ENCODE measurements around the gene HDDC2.

The HDDC2 gene

GRCh38 chr6:125232466-125232865 is 69.3 kb downstream of the HDDC2 start:
- 100% methylated on average over 1 of the region's 1 CpG for WGBS
- 0 out of 2 replicates have a peak, but pooled peaks cover 4% of the 10 kb centered on the region for H3K4me1 ChIP-seq (ENCODE audit: insufficient read depth, low read length)
- H3K4me3 ChIP-seq (ENCODE audit: low read length): no peak overlapping the region
- H3K27ac ChIP-seq (ENCODE audit: low read depth, low read length): no peak overlapping the region
- H3K27me3 ChIP-seq (ENCODE audit: insufficient read depth, low read length): no peaks in the 10 kb centered on the region
- H3K9ac ChIP-seq (ENCODE audit: low read depth, low read length): no peak overlapping the region
- no peaks in the 10 kb centered on the region for H3K36me3 ChIP-seq (ENCODE audit: insufficient read depth, low read length)
- H3K9me3 ChIP-seq (ENCODE audit: insufficient read depth, low read depth, low read length): no peaks in the 10 kb centered on the region

GRCh38 chr6:125231574-125232343 is 70.0 kb downstream of the HDDC2 start:
- Histone ChIP-seq H3K9me3 (ENCODE audit: insufficient read depth, low read depth, low read length) (no peaks in the 10 kb centered on the region), H3K36me3 (ENCODE audit: insufficient read depth, low read length) (no peaks in the 10 kb centered on the region)
- 88% methylated on average over 7 of the region's 7 CpGs for WGBS

GRCh38 chr6:125231133-125231532 is 70.6 kb downstream of the HDDC2 start:
- H3K9me3 ChIP-seq (ENCODE audit: insufficient read depth, low read depth, low read length): no peaks in the 10 kb centered on the region
- H3K4me1 ChIP-seq (ENCODE audit: insufficient read depth, low read length): 0 out of 2 replicates have a peak, but pooled peaks cover 4% of the 10 kb centered on the region
- no peak overlapping the region for H3K27ac ChIP-seq (ENCODE audit: low read depth, low read length)
- H3K27me3 ChIP-seq (ENCODE audit: insufficient read depth, low read length): no peaks in the 10 kb centered on the region
- no peaks in the 10 kb centered on the region for H3K36me3 ChIP-seq (ENCODE audit: insufficient read depth, low read length)
- no peak overlapping the region for H3K4me3 ChIP-seq (ENCODE audit: low read length)
- H3K9ac ChIP-seq (ENCODE audit: low read depth, low read length): no peak overlapping the region
- WGBS: 80% methylated on average over 1 of the region's 1 CpG

More at GRCh38 chr6:125231574-125232343, 70.0 kb downstream of the HDDC2 start:
- H3K9ac ChIP-seq (ENCODE audit: low read depth, low read length): no peak overlapping the region
- no peak overlapping the region for H3K27ac ChIP-seq (ENCODE audit: low read depth, low read length)
- no peaks in the 10 kb centered on the region for H3K27me3 ChIP-seq (ENCODE audit: insufficient read depth, low read length)
- 0 out of 2 replicates have a peak, but pooled peaks cover 4% of the 10 kb centered on the region for H3K4me1 ChIP-seq (ENCODE audit: insufficient read depth, low read length)
- H3K4me3 ChIP-seq (ENCODE audit: low read length): no peak overlapping the region

DNA sequence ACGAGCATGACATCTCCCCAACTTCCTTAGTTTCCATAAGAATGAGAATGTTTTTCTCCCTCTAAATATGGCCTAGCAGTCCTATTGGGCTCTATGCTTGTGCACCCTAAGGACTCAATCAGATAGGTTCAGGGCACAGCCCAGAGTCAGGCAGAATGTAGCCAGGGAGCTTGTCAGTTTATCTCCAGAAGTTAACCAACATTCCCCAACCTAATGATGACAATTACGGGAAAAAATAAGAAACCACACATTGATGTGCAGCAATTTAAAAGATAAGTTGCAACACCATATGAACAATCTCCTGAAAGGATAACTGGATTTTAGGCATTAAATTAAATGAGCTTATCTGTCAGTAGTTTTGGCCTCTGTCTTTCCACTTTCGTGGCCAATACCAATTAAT is 71.1 kb downstream of the HDDC2 start:
- Histone ChIP-seq H3K27me3 (ENCODE audit: insufficient read depth, low read length) (no peaks in the 10 kb centered on the region), H3K9me3 (ENCODE audit: insufficient read depth, low read depth, low read length) (no peaks in the 10 kb centered on the region), H3K27ac (ENCODE audit: low read depth, low read length) (no peak overlapping the region), H3K4me1 (ENCODE audit: insufficient read depth, low read length) (0 out of 2 replicates have a peak, but pooled peaks cover 4% of the 10 kb centered on the region), H3K4me3 (ENCODE audit: low read length) (no peak overlapping the region), H3K9ac (ENCODE audit: low read depth, low read length) (no peak overlapping the region), H3K36me3 (ENCODE audit: insufficient read depth, low read length) (no peaks in the 10 kb centered on the region)
- 74% methylated on average over 3 of the region's 3 CpGs for WGBS

GRCh38 chr6:125228981-125229479 is 72.7 kb downstream of the HDDC2 start:
- Histone ChIP-seq H3K27ac (ENCODE audit: low read depth, low read length) (no peak overlapping the region), H3K9me3 (ENCODE audit: insufficient read depth, low read depth, low read length) (no peaks in the 10 kb centered on the region), H3K4me3 (ENCODE audit: low read length) (no peak overlapping the region), H3K4me1 (ENCODE audit: insufficient read depth, low read length) (0 out of 2 replicates have a peak, but pooled peaks cover 4% of the 10 kb centered on the region), H3K27me3 (ENCODE audit: insufficient read depth, low read length) (no peaks in the 10 kb centered on the region), H3K9ac (ENCODE audit: low read depth, low read length) (no peak overlapping the region), H3K36me3 (ENCODE audit: insufficient read depth, low read length) (no peaks in the 10 kb centered on the region)
- 92% methylated on average over 6 of the region's 6 CpGs for WGBS

DNA sequence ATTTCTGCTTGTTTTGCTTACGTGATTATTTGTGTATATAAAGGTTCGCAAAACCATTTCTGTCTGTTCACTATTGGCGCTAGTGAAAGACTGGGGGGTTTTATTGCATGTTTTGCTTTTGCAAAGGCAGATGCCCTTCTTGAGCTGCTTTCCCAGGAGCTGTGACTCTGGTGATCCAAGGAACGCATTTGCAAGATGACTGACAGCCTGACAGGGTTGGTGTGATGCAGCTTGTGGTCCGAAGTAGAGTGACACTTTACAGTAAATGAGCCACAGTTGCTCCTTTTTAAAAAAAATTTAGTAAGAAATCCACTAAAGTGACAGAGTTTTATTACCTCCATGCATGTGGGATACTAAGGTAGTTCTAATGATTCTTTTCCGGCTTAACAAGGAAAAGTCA is 74.5 kb downstream of the HDDC2 start:
- Histone ChIP-seq H3K9ac (ENCODE audit: low read depth, low read length) (no peak overlapping the region), H3K36me3 (ENCODE audit: insufficient read depth, low read length) (no peaks in the 10 kb centered on the region), H3K27ac (ENCODE audit: low read depth, low read length) (no peak overlapping the region), H3K27me3 (ENCODE audit: insufficient read depth, low read length) (no peaks in the 10 kb centered on the region), H3K4me3 (ENCODE audit: low read length) (no peak overlapping the region), H3K9me3 (ENCODE audit: insufficient read depth, low read depth, low read length) (no peaks in the 10 kb centered on the region), H3K4me1 (ENCODE audit: insufficient read depth, low read length) (0 out of 2 replicates have a peak, but pooled peaks cover 4% of the 10 kb centered on the region)
- 92% methylated on average over 5 of the region's 6 CpGs for WGBS
